Ishikawa (cell line): ENCODE measurements around the gene DCBLD1.

ENCODE experiments used
- CEBPB ChIP-seq: IDR thresholded peaks from 2 replicates; pipeline ENCODE4 v1.6.1; 2012
- CREB1 ChIP-seq: IDR thresholded peaks from 2 replicates; pipeline ENCODE4 v1.6.1; 2012; ENCODE audit warnings: low read depth
- EGR1 ChIP-seq: IDR thresholded peaks from 2 replicates; pipeline ENCODE4 v1.6.1; 2012
- EP300 ChIP-seq: IDR thresholded peaks from 2 replicates; pipeline ENCODE4 v1.6.1; 2012; ENCODE audit warnings: borderline replicate concordance
- MAX ChIP-seq: IDR thresholded peaks from 2 replicates; pipeline ENCODE4 v1.6.1; 2012
- NFIC ChIP-seq: IDR thresholded peaks from 2 replicates; pipeline ENCODE4 v1.6.1; 2012
- RAD21 ChIP-seq: IDR thresholded peaks from 2 replicates; pipeline ENCODE4 v1.6.1; 2012; ENCODE audit warnings: low read depth
- REST ChIP-seq: IDR thresholded peaks from 2 replicates; pipeline ENCODE4 v1.6.1; 2012; ENCODE audit warnings: low read depth, mild to moderate bottlenecking
- TAF1 ChIP-seq: IDR thresholded peaks from 2 replicates; pipeline ENCODE4 v1.6.1; 2012; ENCODE audit warnings: low read depth, mild to moderate bottlenecking
- TCF12 ChIP-seq: IDR thresholded peaks from 2 replicates; pipeline ENCODE4 v1.6.1; 2012; ENCODE audit warnings: low read depth
- TEAD4 ChIP-seq: IDR thresholded peaks from 2 replicates; pipeline ENCODE4 v1.6.1; 2012
- USF1 ChIP-seq: IDR thresholded peaks from 2 replicates; pipeline ENCODE4 v1.6.1; 2012
- YY1 ChIP-seq: IDR thresholded peaks from 2 replicates; pipeline ENCODE4 v1.6.1; 2012; ENCODE audit warnings: low read depth
- ZBTB7A ChIP-seq: IDR thresholded peaks from 2 replicates; pipeline ENCODE4 v1.6.1; 2012; ENCODE audit warnings: low read depth

GRCh38 chr6:117446861-117447260 is 35.6 kb upstream of the DCBLD1 start:
- TF ChIP-seq NFIC (no peak), CREB1 (no peak), YY1 (no peak), EP300 (no peak), TAF1 (no peak), CEBPB (no peak), MAX (no peak), RAD21 (no peak), EGR1 (no peak), TCF12 (no peak), USF1 (no peak), TEAD4 (no peak), ZBTB7A (no peak), REST (no peak)
